ENCODE data around the gene PSME4.

DNA sequence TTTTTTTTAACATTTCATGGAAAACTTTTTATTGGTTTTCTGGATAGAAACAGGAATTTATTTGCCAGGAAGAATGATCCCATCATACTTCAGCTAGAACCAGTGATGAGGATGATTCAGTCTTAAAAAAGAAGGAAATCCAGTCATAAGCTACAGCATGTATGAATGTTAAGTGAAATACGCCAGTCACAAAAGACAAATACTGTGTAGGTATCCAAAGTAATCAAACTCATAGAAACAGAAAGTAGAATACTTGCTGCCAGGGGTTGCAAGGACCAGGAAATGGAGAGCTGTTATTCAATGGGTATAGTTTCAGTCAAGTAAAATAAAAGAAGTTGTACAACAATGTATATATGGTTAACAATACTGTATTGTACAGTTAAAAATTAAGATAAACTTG is 21.3 kb downstream of the PSME4 start:
- TF ChIP-seq, protein P1, sequence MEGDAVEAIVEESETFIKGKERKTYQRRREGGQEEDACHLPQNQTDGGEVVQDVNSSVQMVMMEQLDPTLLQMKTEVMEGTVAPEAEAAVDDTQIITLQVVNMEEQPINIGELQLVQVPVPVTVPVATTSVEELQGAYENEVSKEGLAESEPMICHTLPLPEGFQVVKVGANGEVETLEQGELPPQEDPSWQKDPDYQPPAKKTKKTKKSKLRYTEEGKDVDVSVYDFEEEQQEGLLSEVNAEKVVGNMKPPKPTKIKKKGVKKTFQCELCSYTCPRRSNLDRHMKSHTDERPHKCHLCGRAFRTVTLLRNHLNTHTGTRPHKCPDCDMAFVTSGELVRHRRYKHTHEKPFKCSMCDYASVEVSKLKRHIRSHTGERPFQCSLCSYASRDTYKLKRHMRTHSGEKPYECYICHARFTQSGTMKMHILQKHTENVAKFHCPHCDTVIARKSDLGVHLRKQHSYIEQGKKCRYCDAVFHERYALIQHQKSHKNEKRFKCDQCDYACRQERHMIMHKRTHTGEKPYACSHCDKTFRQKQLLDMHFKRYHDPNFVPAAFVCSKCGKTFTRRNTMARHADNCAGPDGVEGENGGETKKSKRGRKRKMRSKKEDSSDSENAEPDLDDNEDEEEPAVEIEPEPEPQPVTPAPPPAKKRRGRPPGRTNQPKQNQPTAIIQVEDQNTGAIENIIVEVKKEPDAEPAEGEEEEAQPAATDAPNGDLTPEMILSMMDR (IDR thresholded peaks at IDR 0.05; ENCODE audit: insufficient read depth, low read length): no peak
- no peak for TF ChIP-seq POLR2AphosphoS5 (IDR thresholded peaks at IDR 0.05; ENCODE audit: low read depth)
